NCI-H2171 treated with DMSO at 0.1 percent for 48 hours (cell line): ENCODE results near the gene SERPINH1.

ENCODE experiments used
- DNase-seq: peaks from one replicate; lab custom pipeline; 2025; lab: John Stamatoyannopoulos, UW

The SERPINH1 gene

GRCh38 chr11:75555079-75555811 is 6.8 kb upstream of the SERPINH1 start:
- no peak for DNase-seq

- DNase-seq: no peak
Measured at GRCh38 chr11:75556275-75556674, 5.8 kb upstream of the SERPINH1 start.

- DNase-seq: no peak
Measured at GRCh38 chr11:75557666-75558494, 4.2 kb upstream of the SERPINH1 start.

GRCh38 chr11:75558939-75559843 is 2.9 kb upstream of the SERPINH1 start:
- no peak for DNase-seq

DNA sequence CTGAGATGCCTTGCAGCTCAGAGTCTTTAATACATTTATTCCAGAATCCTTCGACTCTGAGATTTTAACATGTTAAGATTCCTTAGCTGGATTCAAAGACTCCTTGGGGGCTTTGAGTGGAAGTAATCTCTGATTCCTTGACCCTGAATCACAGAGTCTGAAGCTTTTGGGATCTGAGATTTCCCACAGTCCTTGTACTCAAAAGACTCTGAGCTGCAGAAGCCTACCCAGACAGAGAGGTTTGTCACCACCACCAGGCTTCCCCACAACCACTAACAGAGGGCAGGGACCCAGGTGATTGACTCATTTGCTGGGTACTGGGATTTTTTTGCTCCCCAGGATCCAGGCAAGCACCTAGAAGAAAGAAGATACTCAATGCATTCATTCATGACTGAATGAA is 1.4 kb upstream of the SERPINH1 start:
- no peak for DNase-seq

DNA sequence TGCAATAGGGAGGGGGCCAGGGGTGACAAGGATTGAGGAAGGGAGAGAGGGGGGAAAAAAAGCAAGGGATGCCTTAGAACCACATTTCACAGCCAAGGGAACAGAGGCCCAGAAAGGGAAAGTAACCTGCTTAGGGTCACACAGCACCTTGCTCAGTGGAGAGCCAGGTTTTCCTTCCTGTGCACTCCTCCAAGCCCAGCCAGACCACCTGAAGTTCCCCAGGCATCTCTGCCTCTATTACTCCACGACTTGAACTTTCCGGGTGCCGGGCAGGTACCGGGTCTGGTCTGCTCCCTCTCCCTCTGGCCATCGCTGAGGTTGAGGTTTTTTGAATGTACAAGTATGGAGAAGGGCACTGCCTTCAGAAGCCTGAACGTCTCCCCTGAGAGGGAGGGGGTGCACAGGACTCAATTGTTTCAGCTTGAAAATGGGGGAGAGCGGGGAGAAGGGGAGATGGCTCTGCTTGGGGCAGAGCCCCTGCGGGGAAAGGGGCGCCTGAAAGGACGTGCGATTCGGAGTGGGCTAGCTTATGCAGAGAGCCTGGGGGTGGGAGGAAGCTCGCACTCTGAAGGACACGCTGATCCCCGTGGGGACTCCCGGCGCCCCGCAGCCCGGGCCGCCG is 516 bp upstream of the SERPINH1 start:
- no peak for DNase-seq

DNA sequence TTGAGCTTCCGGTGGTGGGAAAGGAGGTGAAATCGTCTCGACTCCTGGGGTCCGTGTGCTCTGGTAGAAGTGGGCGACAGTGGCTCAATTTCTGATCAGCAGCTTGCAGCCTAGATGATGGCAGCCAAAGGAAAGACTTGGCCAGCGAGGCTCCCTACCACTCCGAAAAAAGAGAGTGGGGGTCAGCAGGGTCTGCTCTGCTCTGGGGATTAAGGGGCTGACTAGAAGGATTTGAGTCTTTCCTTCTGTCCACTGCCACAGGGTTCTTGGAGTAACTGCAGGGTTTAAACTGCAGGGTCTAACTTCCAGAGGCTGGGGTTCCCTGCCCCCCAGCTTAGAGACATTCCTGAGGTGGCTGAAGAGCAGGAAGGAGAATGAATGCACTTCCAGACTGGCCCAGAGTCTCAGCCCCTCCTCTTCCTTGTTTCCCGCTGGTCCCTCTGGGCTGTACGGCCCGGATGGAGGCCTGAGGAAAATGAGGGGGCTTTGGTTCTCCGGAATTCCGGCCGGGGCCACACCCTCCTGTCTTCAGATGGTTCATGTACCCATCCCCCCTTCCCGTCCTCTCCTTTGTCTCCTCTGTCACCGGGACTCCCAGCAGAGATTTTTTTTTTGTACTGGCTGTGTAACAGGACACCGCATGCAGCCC is 907 bp downstream of the SERPINH1 start:
- DNase-seq: peak; percentile 45

- DNase-seq: no peak
Measured at GRCh38 chr11:75563501-75563977, 1.5 kb downstream of the SERPINH1 start.

DNA sequence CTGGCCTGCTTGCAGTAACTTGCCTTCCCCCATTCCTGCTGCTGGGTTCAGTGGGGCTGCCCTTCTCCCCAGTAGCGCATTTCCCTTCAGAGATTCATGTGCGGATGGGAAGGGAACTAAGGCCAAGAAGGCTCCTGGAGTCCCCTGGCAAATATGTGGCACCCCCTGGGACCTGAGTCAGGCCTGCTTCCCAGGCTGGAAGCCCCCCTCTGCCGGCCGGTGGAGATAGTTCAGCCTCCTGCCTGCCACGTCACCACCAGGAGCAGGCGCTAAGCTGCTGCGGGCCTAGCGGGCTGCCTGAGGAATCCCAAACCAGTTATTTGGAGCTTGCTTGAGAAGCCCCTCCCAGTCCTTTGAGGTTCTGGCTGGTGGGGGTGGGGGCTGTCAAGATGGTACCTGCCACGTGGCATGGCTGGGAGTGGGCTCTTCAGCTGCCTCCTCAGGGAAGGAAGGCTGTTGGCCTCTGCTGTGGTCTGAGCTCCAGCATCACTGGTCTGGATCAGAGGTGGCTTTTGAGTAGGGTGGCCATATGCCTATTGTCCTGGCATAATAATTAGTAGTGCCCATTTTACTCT is 2.0 kb downstream of the SERPINH1 start:
- DNase-seq: no peak

DNA sequence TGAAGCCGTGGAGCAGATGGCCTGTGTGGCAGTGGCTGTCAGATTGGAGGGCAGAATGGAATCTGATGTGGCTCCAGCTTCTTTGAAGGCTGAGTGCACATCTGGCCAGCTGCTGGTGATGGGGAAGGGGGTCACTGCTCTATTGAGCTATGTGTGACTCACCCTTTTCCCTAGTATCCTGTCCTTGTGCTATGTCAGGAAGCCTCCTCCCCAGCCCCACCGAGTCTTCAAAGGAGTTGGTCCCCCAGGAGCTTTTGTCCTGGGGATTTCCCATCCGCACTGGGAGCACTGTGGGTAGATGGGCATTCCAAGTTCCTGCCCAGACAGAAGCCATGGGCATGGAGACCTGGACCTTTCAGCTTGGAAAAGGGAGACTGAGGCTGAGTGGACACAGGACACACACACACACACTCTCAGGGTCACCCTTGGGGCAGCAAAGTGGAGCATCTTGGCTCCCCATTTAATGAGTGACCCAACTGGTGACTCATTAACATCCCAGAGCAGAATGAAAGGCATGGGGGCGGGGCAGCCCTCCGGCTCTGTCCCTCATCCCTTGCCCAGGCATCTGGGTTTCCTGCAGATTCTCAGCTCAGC is 3.3 kb downstream of the SERPINH1 start:
- DNase-seq: no peak

DNA sequence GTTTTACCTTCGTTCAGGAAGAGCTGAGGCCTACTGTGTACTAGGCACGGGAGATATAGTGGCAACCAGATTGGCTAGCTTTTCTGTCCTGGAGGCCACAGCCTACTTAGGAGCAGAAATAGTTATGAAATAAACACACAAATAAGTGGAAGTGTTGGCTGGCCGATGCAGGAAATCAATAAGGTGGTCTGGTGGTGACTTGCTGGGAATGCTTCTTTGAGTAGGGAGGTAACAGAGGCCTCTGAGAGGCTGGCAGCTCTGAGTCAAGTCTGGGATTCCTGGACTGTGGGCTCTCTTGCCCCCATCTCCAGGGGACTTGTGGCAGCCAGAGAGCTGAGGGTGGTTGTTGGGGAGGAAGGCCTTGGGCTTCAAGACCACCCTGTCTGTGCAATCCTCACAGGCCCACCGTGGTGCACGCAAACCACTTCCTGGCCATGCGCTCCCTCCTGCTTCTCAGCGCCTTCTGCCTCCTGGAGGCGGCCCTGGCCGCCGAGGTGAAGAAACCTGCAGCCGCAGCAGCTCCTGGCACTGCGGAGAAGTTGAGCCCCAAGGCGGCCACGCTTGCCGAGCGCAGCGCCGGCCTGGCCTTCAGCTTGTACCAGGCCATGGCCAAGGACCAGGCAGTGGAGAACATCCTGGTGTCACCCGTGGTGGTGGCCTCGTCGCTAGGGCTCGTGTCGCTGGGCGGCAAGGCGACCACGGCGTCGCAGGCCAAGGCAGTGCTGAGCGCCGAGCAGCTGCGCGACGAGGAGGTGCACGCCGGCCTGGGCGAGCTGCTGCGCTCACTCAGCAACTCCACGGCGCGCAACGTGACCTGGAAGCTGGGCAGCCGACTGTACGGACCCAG is 4.1 kb downstream of the SERPINH1 start:
- no peak for DNase-seq

DNA sequence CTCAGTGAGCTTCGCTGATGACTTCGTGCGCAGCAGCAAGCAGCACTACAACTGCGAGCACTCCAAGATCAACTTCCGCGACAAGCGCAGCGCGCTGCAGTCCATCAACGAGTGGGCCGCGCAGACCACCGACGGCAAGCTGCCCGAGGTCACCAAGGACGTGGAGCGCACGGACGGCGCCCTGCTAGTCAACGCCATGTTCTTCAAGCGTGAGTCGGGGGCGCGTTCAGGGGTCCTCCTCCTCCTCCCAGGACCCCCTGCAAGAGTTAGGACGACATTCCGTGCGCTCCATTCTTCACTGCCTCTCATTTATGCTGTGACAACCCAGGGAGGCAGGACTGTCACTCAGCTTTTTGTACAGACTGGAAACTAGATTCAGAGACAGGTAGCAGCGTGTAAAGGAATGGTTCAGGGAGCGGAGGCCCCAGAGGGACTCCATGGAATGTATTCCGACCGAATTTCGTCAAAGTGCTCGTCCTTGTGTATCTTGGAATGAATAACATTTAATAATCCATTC is 4.8 kb downstream of the SERPINH1 start:
- DNase-seq: no peak

- DNase-seq: no peak
Measured at GRCh38 chr11:75567971-75568370, 5.9 kb downstream of the SERPINH1 start.

- DNase-seq: no peak
Measured at GRCh38 chr11:75568616-75569219, 6.7 kb downstream of the SERPINH1 start.

DNA sequence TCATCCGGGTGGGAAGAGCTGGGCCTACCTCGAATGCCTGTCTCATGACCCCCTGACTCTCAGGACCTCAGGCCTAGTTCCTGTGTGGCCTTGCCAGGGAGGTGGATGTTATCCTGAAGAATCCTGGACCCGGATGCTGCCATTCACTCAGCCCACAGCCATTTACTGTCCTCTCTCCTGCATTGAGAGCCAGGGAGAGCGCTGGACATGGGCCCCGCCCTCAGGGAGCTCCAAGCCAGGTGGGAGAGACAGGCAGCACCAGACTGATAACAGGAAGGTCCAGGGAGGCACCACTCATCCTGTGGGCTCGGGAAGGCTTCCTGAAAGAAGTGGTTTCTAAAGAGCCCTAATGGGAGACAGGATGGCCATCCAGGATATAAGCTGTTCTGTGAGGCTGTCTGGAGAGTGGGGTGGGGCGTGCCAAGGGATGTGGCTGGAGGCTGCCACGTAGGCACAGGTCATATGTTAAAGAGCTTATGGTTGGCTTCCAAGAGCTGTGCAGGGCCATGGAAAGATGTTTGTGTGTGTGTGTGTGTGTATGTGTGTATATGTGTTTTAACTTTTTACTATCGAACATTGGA is 8.6 kb downstream of the SERPINH1 start:
- no peak for DNase-seq

DNA sequence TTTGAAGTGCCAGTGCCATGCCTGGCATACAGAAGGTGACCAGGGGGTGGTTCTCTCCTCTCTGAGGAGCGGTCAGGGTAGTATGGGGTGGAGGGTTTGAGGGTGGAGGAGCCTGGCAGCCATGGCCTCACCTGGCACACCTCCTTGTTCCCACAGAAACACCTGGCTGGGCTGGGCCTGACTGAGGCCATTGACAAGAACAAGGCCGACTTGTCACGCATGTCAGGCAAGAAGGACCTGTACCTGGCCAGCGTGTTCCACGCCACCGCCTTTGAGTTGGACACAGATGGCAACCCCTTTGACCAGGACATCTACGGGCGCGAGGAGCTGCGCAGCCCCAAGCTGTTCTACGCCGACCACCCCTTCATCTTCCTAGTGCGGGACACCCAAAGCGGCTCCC is 9.6 kb downstream of the SERPINH1 start:
- DNase-seq: no peak

DNA sequence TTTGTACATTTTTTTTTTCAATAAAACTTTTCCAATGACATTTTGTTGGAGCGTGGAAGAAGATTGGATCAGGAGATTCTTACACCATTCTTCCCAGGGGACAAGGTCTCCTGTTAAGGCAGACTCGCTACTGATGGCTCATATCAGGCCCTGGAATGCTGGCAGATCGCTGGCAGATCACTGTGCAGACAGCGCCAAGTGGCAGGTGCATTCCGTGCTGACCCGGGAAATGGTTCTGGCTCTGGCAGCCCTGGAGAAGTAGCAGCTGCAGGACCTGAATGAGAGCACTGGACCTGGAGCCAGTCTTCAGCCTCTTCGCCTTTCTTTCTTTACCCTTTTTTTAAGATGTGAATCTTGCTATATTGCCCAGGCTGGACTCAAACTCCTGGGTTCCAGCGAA is 10.7 kb downstream of the SERPINH1 start:
- no peak for DNase-seq
